Measurements from ENCODE around the gene POLD2.
A peak's percentile ranks its signal among the peaks of the same experiment; 100 is the strongest.

The POLD2 gene

GRCh38 chr7:44110719-44111635, 12.4 kb downstream of the POLD2 start:
- Histone ChIP-seq H3K4ac (ENCODE audit: low read length) (no peak overlapping the region), H4K91ac (ENCODE audit: low read depth, low read length, poor library complexity) (no peak overlapping the region), H3K79me1 (ENCODE audit: low read depth, low read length) (no peaks in the 10 kb centered on the region), H3K14ac (ENCODE audit: low read length) (no peak overlapping the region), H3K9ac (ENCODE audit: low read depth, low read length, poor library complexity) (no peak overlapping the region), H3K23ac (ENCODE audit: low read depth, low read length, poor library complexity) (peak overlapping the region; percentile 58), H3K4me2 (ENCODE audit: insufficient read depth, low read length, poor library complexity, severe bottlenecking) (no peak overlapping the region), H2BK12ac (ENCODE audit: low read length) (no peak overlapping the region), H3K9me3 (replicated peaks in 1 of 2; ENCODE audit: control insufficient read depth in 2 of 2, insufficient read depth in 1 of 2, low read depth in 1 of 2, low read length in 2 of 2) (peaks cover 0 to 2% of the 10 kb centered on the region in 2 donors), H2BK15ac (ENCODE audit: low read length) (no peak overlapping the region), H2BK120ac (ENCODE audit: low read depth, low read length) (no peak overlapping the region), H3K4me3 (ENCODE audit: low read length in 2 of 2) (no peak overlapping the region), H2AFZ (ENCODE audit: low read length) (no peak overlapping the region), H3K36me3 (replicated peaks in 1 of 2; ENCODE audit: control insufficient read depth in 2 of 2, insufficient read depth in 2 of 2, low read length in 2 of 2) (peaks cover 44 to 52% of the 10 kb centered on the region in 2 donors), H2AK5ac (ENCODE audit: low read depth, low read length) (no peak overlapping the region), H3K27me3 (ENCODE audit: control insufficient read depth in 3 of 3, insufficient read depth in 3 of 3, low read depth in 1 of 3, low read length in 3 of 3) (no peaks in the 10 kb centered on the region), H3K4me1 (ENCODE audit: control insufficient read depth in 2 of 2, insufficient read depth in 1 of 2, low read depth in 1 of 2, low read length in 2 of 2) (no peaks in the 10 kb centered on the region), H3K27ac (replicated peaks; ENCODE audit: low read length) (no peak overlapping the region), H2BK5ac (ENCODE audit: low read length) (no peak overlapping the region), H3K18ac (ENCODE audit: low read length) (peak overlapping the region; percentile 64), H4K8ac (ENCODE audit: low read depth, low read length) (no peak overlapping the region)
- DNase-seq (ENCODE audit: low spot score) = no peak
- WGBS, 2 donors (ENCODE audit: extremely low coverage in 2 of 2, insufficient read length in 2 of 2, insufficient replicate concordance in 1 of 2) = no CpG with 5 or more reads among the region's 27 CpGs

- H3K4me1 ChIP-seq (ENCODE audit: control insufficient read depth in 2 of 2, insufficient read depth in 1 of 2, low read depth in 1 of 2, low read length in 2 of 2) = peaks cover 5% of the 10 kb centered on the region in 2 donors
- DNase-seq (ENCODE audit: low spot score) = no peak
- no peak overlapping the region for H3K4me3 ChIP-seq (ENCODE audit: low read length in 2 of 2)
- H2BK5ac ChIP-seq (ENCODE audit: low read length) = no peak overlapping the region
- H2BK12ac ChIP-seq (ENCODE audit: low read length) = no peak overlapping the region
- H3K27me3 ChIP-seq (ENCODE audit: control insufficient read depth in 3 of 3, insufficient read depth in 3 of 3, low read depth in 1 of 3, low read length in 3 of 3) = no peaks in the 10 kb centered on the region
- H3K36me3 ChIP-seq (replicated peaks in 1 of 2; ENCODE audit: control insufficient read depth in 2 of 2, insufficient read depth in 2 of 2, low read length in 2 of 2) = peaks cover 34 to 46% of the 10 kb centered on the region in 2 donors
- H4K91ac ChIP-seq (ENCODE audit: low read depth, low read length, poor library complexity) = no peak overlapping the region
- peak overlapping the region; percentile 17 for H4K8ac ChIP-seq (ENCODE audit: low read depth, low read length)
- WGBS, 2 donors (ENCODE audit: extremely low coverage in 2 of 2, insufficient read length in 2 of 2, insufficient replicate concordance in 1 of 2) = no CpG with 5 or more reads among the region's 18 CpGs
- no peak overlapping the region for H3K9ac ChIP-seq (ENCODE audit: low read depth, low read length, poor library complexity)
- H3K4me2 ChIP-seq (ENCODE audit: insufficient read depth, low read length, poor library complexity, severe bottlenecking) = no peak overlapping the region
- H2AK5ac ChIP-seq (ENCODE audit: low read depth, low read length) = no peak overlapping the region
- no peak overlapping the region for H2AFZ ChIP-seq (ENCODE audit: low read length)
- H3K4ac ChIP-seq (ENCODE audit: low read length) = no peak overlapping the region
- no peaks in the 10 kb centered on the region for H3K79me1 ChIP-seq (ENCODE audit: low read depth, low read length)
- no peak overlapping the region for H2BK15ac ChIP-seq (ENCODE audit: low read length)
- peaks cover 0 to 2% of the 10 kb centered on the region in 2 donors for H3K9me3 ChIP-seq (replicated peaks in 1 of 2; ENCODE audit: control insufficient read depth in 2 of 2, insufficient read depth in 1 of 2, low read depth in 1 of 2, low read length in 2 of 2)
- no peak overlapping the region for H3K23ac ChIP-seq (ENCODE audit: low read depth, low read length, poor library complexity)
- H3K18ac ChIP-seq (ENCODE audit: low read length) = no peak overlapping the region
- H3K14ac ChIP-seq (ENCODE audit: low read length) = no peak overlapping the region
- no peak overlapping the region for H2BK120ac ChIP-seq (ENCODE audit: low read depth, low read length)
- H3K27ac ChIP-seq (replicated peaks; ENCODE audit: low read length) = no peak overlapping the region
Observed at GRCh38 chr7:44109991-44110390, 13.4 kb downstream of the POLD2 start.

GRCh38 chr7:44108768-44109750, 14.3 kb downstream of the POLD2 start:
- Histone ChIP-seq H3K9ac (ENCODE audit: low read depth, low read length, poor library complexity) (peak overlapping the region; percentile 21), H3K23ac (ENCODE audit: low read depth, low read length, poor library complexity) (no peak overlapping the region), H3K36me3 (replicated peaks in 1 of 2; ENCODE audit: control insufficient read depth in 2 of 2, insufficient read depth in 2 of 2, low read length in 2 of 2) (peaks cover 24 to 39% of the 10 kb centered on the region in 2 donors), H2AFZ (ENCODE audit: low read length) (no peak overlapping the region), H3K79me1 (ENCODE audit: low read depth, low read length) (no peaks in the 10 kb centered on the region), H4K91ac (ENCODE audit: low read depth, low read length, poor library complexity) (no peak overlapping the region), H3K27ac (replicated peaks; ENCODE audit: low read length) (no peak overlapping the region), H3K4ac (ENCODE audit: low read length) (no peak overlapping the region), H2AK5ac (ENCODE audit: low read depth, low read length) (no peak overlapping the region), H3K27me3 (ENCODE audit: control insufficient read depth in 3 of 3, insufficient read depth in 3 of 3, low read depth in 1 of 3, low read length in 3 of 3) (peaks cover 0 to 2% (median 0%) of the 10 kb centered on the region in 3 experiments), H3K9me3 (replicated peaks in 1 of 2; ENCODE audit: control insufficient read depth in 2 of 2, insufficient read depth in 1 of 2, low read depth in 1 of 2, low read length in 2 of 2) (peaks cover 0 to 2% of the 10 kb centered on the region in 2 donors), H3K18ac (ENCODE audit: low read length) (no peak overlapping the region), H2BK120ac (ENCODE audit: low read depth, low read length) (no peak overlapping the region), H3K4me1 (ENCODE audit: control insufficient read depth in 2 of 2, insufficient read depth in 1 of 2, low read depth in 1 of 2, low read length in 2 of 2) (peaks cover 5 to 6% of the 10 kb centered on the region in 2 donors), H3K14ac (ENCODE audit: low read length) (no peak overlapping the region), H2BK5ac (ENCODE audit: low read length) (peak overlapping the region; percentile 48), H4K8ac (ENCODE audit: low read depth, low read length) (no peak overlapping the region), H2BK12ac (ENCODE audit: low read length) (no peak overlapping the region), H3K4me3 (ENCODE audit: low read length in 2 of 2) (no peak overlapping the region), H3K4me2 (ENCODE audit: insufficient read depth, low read length, poor library complexity, severe bottlenecking) (no peak overlapping the region), H2BK15ac (ENCODE audit: low read length) (no peak overlapping the region)
- WGBS, 2 donors (ENCODE audit: extremely low coverage in 2 of 2, insufficient read length in 2 of 2, insufficient replicate concordance in 1 of 2) = no CpG with 5 or more reads among the region's 21 CpGs
- no peak for DNase-seq (ENCODE audit: low spot score)

Data from neuronal stem cell (in vitro differentiated cells).